Endothelial cell of umbilical vein (primary cell): ENCODE measurements around the gene CMPK2. TPM values are rescaled to one million over a fixed set of nuclear protein-coding genes. Genes with fewer than 3 reads are reported as not detected.

Experiments
- BruUV-seq: library from RNA; stranded (reverse); fragments of 400-500 nt; replicated peaks from 2 replicates; lab custom pipeline; 2021; lab: Mats Ljungman, UMichigan
- CTCF ChIA-PET: fragments of 300-600, 350-600 bp; sonication (Branson Sonifier 250); formaldehyde crosslinking; loops from one replicate; lab custom pipeline; 2021; ENCODE audit warnings: antibody characterized with exemption, inconsistent platforms; lab: Charles Lee
- POLR2A ChIA-PET: fragments of 300-600, 350-600 bp; sonication (Branson Sonifier 250); formaldehyde crosslinking; loops from one replicate; lab custom pipeline; 2021; ENCODE audit warnings: antibody characterized with exemption, inconsistent platforms; lab: Charles Lee
- DNase-seq: peaks from one replicate; pipeline ENCODE4 v3.0.0-alpha.2; 2011; ENCODE audit warnings: low read depth, low spot score
- FAIRE-seq: peaks from 2 replicates; lab custom pipeline; 2011; peaks lifted over from hg19 to GRCh38; lab: Jason Lieb, UNC
- H2AFZ ChIP-seq: 2 replicates; pipeline ENCODE4 v1.6.0; 2012; ENCODE audit warnings: low read depth, low read length, control low read depth, inconsistent platforms
- H3K27ac ChIP-seq: 2 replicates; pipeline ENCODE4 v1.5.1; 2011; ENCODE audit warnings: low read depth, mild to moderate bottlenecking, control low read depth, low read length, moderate library complexity; ENCODE audit not compliant: insufficient read depth
- H3K27me3 ChIP-seq, 2 experiments: 2 replicates each; pipeline versions ENCODE4 v1.6.0 to v1.6.1; 2011; ENCODE audit warnings: low read length in 2 of 2, mixed read lengths in 1 of 2; ENCODE audit not compliant: control insufficient read depth in 2 of 2, insufficient read depth in 2 of 2
- H3K36me3 ChIP-seq, 2 experiments: 2 replicates in 1 of 2; 3 replicates in 1 of 2; pipeline ENCODE4 v1.5.1; 2011; ENCODE audit warnings: low read length in 2 of 2, mild to moderate bottlenecking in 1 of 2, moderate library complexity in 1 of 2; ENCODE audit not compliant: control insufficient read depth in 2 of 2, insufficient read depth in 2 of 2; ENCODE audit errors: extremely low read depth in 1 of 2
- H3K4me1 ChIP-seq: 3 replicates; pipeline ENCODE4 v1.5.1; 2011; ENCODE audit warnings: mild to moderate bottlenecking, low read length; ENCODE audit not compliant: control insufficient read depth, insufficient read depth; ENCODE audit errors: extremely low read depth
- H3K4me2 ChIP-seq: 2 replicates; pipeline ENCODE4 v1.6.1; 2011; ENCODE audit warnings: low read length, control low read depth, mixed read lengths; ENCODE audit not compliant: insufficient read depth
- H3K4me3 ChIP-seq, 3 experiments: fragments of 200-600 bp in 1 of 3; sonication (generic), shearing (Covaris generic) in 1 of 3; replicated peaks in 1 of 3; 2 replicates each; pipeline ENCODE4 v1.5.1; 2011 to 2016; ENCODE audit warnings: control low read depth in 3 of 3, low read length in 3 of 3, mild to moderate bottlenecking in 2 of 3, inconsistent platforms in 1 of 3, low read depth in 1 of 3, moderate library complexity in 1 of 3; ENCODE audit not compliant: insufficient read depth in 1 of 3
- H3K79me2 ChIP-seq: 2 replicates; pipeline ENCODE4 v1.6.0; 2012; ENCODE audit warnings: low read length, inconsistent platforms; ENCODE audit not compliant: control insufficient read depth, insufficient read depth
- H3K9ac ChIP-seq: replicated peaks from 2 replicates; pipeline ENCODE3; 2011; ENCODE audit warnings: low read length, control low read depth; ENCODE audit not compliant: insufficient read depth; ENCODE audit errors: extremely low read depth
- H3K9me1 ChIP-seq: replicated peaks from 3 replicates; pipeline ENCODE4 v1.6.0; 2011; ENCODE audit warnings: mild to moderate bottlenecking, low read length; ENCODE audit not compliant: control insufficient read depth, insufficient read depth; ENCODE audit errors: extremely low read depth
- H3K9me3 ChIP-seq: replicated peaks from 2 replicates; pipeline ENCODE4 v1.5.1; 2012; ENCODE audit warnings: low read length, inconsistent platforms; ENCODE audit not compliant: control insufficient read depth, insufficient read depth
- H4K20me1 ChIP-seq: replicated peaks from 2 replicates; pipeline ENCODE3; 2011; ENCODE audit warnings: mild to moderate bottlenecking, low read length; ENCODE audit not compliant: control insufficient read depth, insufficient read depth; ENCODE audit errors: extremely low read depth
- CTCF ChIP-seq, 2 donors: IDR thresholded peaks; 1 replicate in 1 of 2; 2 replicates in 1 of 2; pipeline ENCODE4 v1.5.1; 2011; ENCODE audit warnings: low read length in 2 of 2, mild to moderate bottlenecking in 2 of 2, moderate library complexity in 2 of 2, control low read depth in 1 of 2, inconsistent platforms in 1 of 2, low read depth in 1 of 2; ENCODE audit not compliant: insufficient read depth in 1 of 2; ENCODE audit errors: extremely low read depth in 1 of 2
- EZH2 ChIP-seq: IDR thresholded peaks from 2 replicates; pipeline ENCODE4 v1.6.1; 2012; ENCODE audit warnings: borderline replicate concordance, low read depth, mild to moderate bottlenecking, moderate library complexity, low read length, inconsistent platforms; ENCODE audit not compliant: severe bottlenecking
- GATA2 ChIP-seq: IDR thresholded peaks from 2 replicates; pipeline ENCODE4 v1.7.0; 2011; ENCODE audit warnings: low read depth, mild to moderate bottlenecking, moderate library complexity, mixed read lengths, low read length; ENCODE audit not compliant: insufficient read length, insufficient read depth
- JUN ChIP-seq: IDR thresholded peaks from 2 replicates; pipeline ENCODE4 v1.6.1; 2011; ENCODE audit warnings: borderline replicate concordance, low read depth; ENCODE audit not compliant: insufficient read length, insufficient read depth
- MYC ChIP-seq: IDR thresholded peaks from one replicate; pipeline ENCODE4 v1.6.1; 2011; ENCODE audit warnings: mild to moderate bottlenecking, low read depth, low read length
- POLR2A ChIP-seq: IDR thresholded peaks from 2 replicates; pipeline ENCODE4 v1.6.1; 2012; ENCODE audit warnings: low read depth, mild to moderate bottlenecking, control low read depth, low read length
- dilution Hi-C: fragments of 300-500 bp; cut with MboI; formaldehyde crosslinking; loops from one replicate; pipeline ENCODE4 v1.15.0; 2019; ENCODE audit warnings: low sequenced_read_pairs; ENCODE audit not compliant: extremely low pct_ligation_motif_present
- intact Hi-C: fragments of 100-400 bp; cut with micrococcal nuclease; formaldehyde crosslinking; loops from one replicate; pipeline ENCODE4 v1.10.0; 2022
- polyA plus RNA-seq, 4 experiments: library from polyadenylated mRNA; depleted of rRNA in 3 of 4; stranded (reverse) in 3 of 4; unstranded in 1 of 4; fragments of >200 nt; gene quantifications; 2 replicates each; pipeline versions ENCODE4 v1.2.1 to v1.2.3, GENCODE V29; 2011 to 2012; ENCODE audit warnings: missing spikeins in 1 of 4
- total RNA-seq: library from RNA; stranded (reverse); gene quantifications from 2 replicates; pipeline ENCODE4 v1.2.3, GENCODE V29; 2021

The CMPK2 gene
- total and polyA plus RNA-seq, 2 donors (not counting 3 experiments of a cell fraction or from before 2014, with no cell fraction given), result 0.15 to 0.69 TPM

GRCh38 chr2:6814312-6814711 lies 51.4 kb downstream of the CMPK2 start:
- Histone ChIP-seq H3K79me2 (no peaks in the 10 kb centered on the region), H3K4me1 (no peaks in the 10 kb centered on the region), H3K4me3 (no peak overlapping the region), H3K27ac (no peak overlapping the region), H3K27me3 (no peaks in the 10 kb centered on the region), H3K9me3 (no peaks in the 10 kb centered on the region), H3K9me1 (no peaks in the 10 kb centered on the region), H3K9ac (no peak overlapping the region), H3K36me3 (no peaks in the 10 kb centered on the region), H4K20me1 (no peaks in the 10 kb centered on the region), H3K4me2 (no peak overlapping the region), H2AFZ (no peak overlapping the region)
- intact Hi-C loops, result no loop called here
- CTCF ChIA-PET, result no interaction called here
- DNase-seq, result no peak
- no TSS peak for BruUV-seq
- FAIRE-seq, result no peak
- TF ChIP-seq EZH2, result no peak
- TF ChIP-seq JUN, result no peak
- POLR2A ChIA-PET, result interaction anchor here (0.7 kb wide), 1 partner anchor 9 kb away, joined by 3 read pairs; no protein-coding TSS in a partner anchor
- dilution Hi-C loops, result no loop called here

DNA sequence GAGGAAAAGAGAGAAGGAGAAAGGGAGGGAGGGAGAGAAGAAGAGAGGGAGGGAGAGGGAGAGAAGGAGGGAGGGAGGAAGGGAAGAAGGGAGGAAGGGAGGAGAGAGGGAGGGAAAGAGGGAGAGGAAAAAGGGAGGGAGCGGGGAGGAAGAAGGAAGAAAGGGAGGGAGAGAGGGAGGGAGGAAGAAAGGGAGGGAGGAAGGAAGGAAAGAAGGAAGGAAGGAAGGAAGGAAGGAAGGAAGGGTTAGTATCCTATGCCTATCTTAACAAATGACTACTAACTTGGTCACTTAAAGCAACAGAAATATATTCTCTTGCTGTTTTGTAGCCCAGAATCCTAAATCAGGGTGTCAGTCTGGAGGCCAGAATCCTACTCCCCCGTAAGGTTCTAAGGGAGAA lies 52.1 kb downstream of the CMPK2 start:
- Histone ChIP-seq H2AFZ (no peak overlapping the region), H3K27ac (no peak overlapping the region), H3K27me3 (no peaks in the 10 kb centered on the region), H3K4me3 (no peak overlapping the region), H3K9me3 (no peaks in the 10 kb centered on the region), H3K4me1 (no peaks in the 10 kb centered on the region), H3K79me2 (no peaks in the 10 kb centered on the region), H3K36me3 (no peaks in the 10 kb centered on the region), H3K4me2 (no peak overlapping the region), H3K9me1 (no peaks in the 10 kb centered on the region), H3K9ac (no peak overlapping the region), H4K20me1 (no peaks in the 10 kb centered on the region)
- ChIA-PET POLR2A (interaction anchor here (0.7 kb wide), 1 partner anchor 10 kb away, joined by 3 read pairs; no protein-coding TSS in a partner anchor), CTCF (no interaction called here)
- FAIRE-seq, result no peak
- no TSS peak for BruUV-seq
- intact Hi-C loops (no loop called here), dilution Hi-C loops (no loop called here)
- DNase-seq, result no peak
- TF ChIP-seq CTCF (IDR thresholded peaks at IDR 0.05; ENCODE audit: extremely low read depth in 1 of 2, insufficient read depth in 1 of 2, low read depth in 1 of 2, low read length in 2 of 2) (no peak), POLR2A (no peak), GATA2 (no peak), MYC (no peak)
